SK-N-MC (cell line): Measurements from ENCODE around the gene CDH18.

ENCODE experiments used
- EZH2 ChIP-seq: fragments of 200-600 bp; sonication (generic); IDR thresholded peaks from one replicate; pipeline ENCODE4 v1.6.1; 2017; ENCODE audit warnings: antibody characterized with exemption
- FOXP2 ChIP-seq: optimal IDR thresholded peaks from 2 replicates; pipeline ENCODE3; 2011; ENCODE audit warnings: mild to moderate bottlenecking, moderate library complexity; ENCODE audit not compliant: insufficient read depth; ENCODE audit errors: extremely low read length, control extremely low read depth
- POLR2AphosphoS5 ChIP-seq: IDR thresholded peaks from 2 replicates; pipeline ENCODE4 v1.6.1; 2012; ENCODE audit warnings: mild to moderate bottlenecking, low read depth, low read length, borderline replicate concordance

DNA sequence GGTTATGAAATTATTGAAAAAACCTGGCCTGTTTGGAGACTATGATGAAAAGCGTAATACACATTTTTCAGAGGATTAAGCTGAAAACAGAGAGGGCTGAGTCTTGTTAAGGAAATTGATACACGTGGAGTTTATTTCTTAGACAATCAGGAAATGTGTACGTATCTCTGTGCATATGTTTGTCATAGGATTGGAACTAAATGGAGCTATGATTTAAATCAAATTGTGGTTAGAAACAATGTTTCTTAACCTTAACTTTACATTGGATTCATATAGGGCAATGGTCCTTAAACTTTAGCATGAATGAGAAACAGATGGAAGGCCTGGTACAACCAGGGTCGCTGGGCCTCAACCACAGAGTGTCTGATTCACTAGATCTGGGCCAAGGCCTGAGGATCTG is 451.6 kb downstream of the CDH18 start:
- TF ChIP-seq EZH2 (no peak), POLR2AphosphoS5 (no peak), FOXP2 (no peak)
